HG03432 (cell line): ENCODE results near the gene GPNMB.
"Not testable (repeated sequence)": the region's sequence is repeated elsewhere in the genome, so short reads cannot be mapped to it uniquely, and the experiment has no call there.

Experiments used
- ATAC-seq: cut with Tn5 transposase; IDR thresholded peaks from one replicate; pipeline ENCODE4 v1.9.1; 2021; ENCODE audit warnings: mild to moderate bottlenecking, moderate library complexity; ENCODE audit not compliant: unreplicated experiment

Gene GPNMB

GRCh38 chr7:23298141-23298881 is 51.7 kb downstream of the GPNMB start:
- ATAC-seq, result no peak

GRCh38 chr7:23298885-23299769 is 52.6 kb downstream of the GPNMB start, which contains the start of gene MALSU1:
MALSU1 (plus strand) TSS chr7:23299339; CDS start chr7:23299353, 14 bp downstream.
- peak; percentile 99 for ATAC-seq

DNA sequence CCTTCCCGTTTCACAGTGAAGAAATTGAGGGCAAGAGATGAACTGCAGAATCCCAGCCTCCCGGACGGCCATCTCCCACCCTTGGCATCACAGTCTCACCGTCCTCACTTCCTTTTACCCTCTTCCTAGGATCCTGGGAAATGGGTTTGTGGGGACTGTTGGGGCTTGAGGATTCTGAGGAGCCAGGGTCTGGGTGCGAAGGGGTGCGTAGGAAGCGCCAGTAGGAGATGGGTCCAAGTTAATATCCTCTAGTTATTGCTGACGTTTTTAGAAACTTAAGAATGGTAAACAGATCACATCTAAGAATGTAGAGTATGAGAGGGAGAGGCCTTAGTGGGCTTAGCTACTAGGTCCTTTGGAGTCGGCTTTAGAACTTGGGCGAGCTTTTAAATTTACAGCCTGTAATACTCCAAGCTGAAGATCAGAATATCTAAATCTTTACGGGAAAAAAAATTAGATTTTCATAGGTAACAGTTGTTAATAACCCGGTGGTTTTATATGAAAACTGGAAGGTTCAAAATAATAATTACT is 53.3 kb downstream of the GPNMB start:
- no peak for ATAC-seq

DNA sequence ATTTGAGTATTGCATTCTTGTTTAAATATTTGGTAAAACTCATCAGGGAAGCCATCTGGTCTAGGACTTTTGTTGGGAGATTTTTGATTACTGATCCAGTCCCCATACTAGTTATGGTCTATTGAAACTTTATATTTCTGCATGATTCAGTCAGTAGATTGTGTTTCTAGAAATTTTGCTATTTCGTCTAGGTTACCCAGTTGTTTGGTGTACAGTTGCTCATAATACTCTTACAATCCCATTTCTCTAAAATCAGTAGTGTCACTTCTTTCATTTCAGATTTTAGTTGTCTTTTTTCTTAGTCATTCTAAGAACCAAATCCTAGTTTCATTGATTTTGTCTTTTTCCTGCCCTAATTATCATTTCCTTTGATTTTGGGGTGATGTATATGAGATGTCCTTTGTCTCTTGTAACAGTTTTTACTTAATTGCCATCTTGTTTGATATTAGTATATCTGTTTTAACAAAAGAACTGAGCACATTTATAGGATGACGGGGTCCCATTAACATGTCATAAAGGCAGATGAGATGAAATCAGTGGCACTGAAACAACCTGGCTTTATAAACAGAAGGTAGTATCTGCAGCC is 60.5 kb downstream of the GPNMB start:
- no peak for ATAC-seq

- ATAC-seq, result no peak
Measured at GRCh38 chr7:23308754-23309153, 62.2 kb downstream of the GPNMB start.

DNA sequence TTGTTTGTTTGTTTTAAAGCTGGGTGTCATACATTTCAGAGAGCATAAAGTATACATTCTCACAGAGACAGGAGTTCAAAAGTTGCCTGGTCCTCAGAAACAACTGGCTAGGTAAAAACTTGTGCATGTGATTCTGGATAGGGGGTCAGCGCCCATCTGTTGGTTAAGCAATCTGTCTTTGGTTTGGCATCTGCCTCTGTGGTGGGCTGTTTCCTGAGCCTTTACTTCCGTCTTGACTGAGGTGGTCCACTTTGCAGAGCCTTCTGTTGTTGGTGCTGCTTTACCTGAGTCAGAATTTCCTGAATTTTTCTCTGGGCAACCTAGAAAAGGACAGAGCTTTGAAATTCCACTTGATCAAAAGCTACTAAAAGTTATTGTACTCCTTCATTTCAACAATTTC is 65.6 kb downstream of the GPNMB start:
- not testable (repeated sequence) for ATAC-seq

DNA sequence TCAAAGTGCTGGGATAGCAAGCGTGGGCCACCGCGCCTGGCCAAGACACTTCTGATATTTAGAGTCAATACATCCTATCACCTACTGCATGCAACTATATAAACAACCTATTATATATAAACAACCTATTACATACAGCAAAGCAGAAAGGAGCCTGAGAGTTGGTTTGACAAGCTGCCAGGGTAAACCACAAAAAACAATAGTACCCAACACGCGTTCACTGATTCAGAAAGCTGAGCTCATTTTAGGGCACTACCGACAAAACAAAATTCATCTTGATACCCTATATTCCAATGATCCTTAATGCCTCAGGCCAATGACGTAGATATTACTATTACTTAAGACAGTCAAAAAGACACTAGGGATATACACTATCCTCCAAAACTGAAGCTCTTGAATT is 68.8 kb downstream of the GPNMB start:
- ATAC-seq, result no peak
